Glomerular visceral epithelial cell (primary cell): ENCODE data around the gene C1orf146.
"Not testable (repeated sequence)": the region's sequence is repeated elsewhere in the genome, so short reads cannot be mapped to it uniquely, and the experiment has no call there.

Experiments used
- DNase-seq: peaks from one replicate; pipeline ENCODE4 v3.0.0-alpha.2; 2016; ENCODE audit errors: extremely low spot score

Gene C1orf146

GRCh38 chr1:92217721-92218120 lies at the start of gene C1orf146:
TSS of gene C1orf146 (plus strand) at chr1:92217915. CDS start at chr1:92231421, 13,506 bp downstream.
- DNase-seq, result no peak

- no peak for DNase-seq
Observed at GRCh38 chr1:92168657-92169056, 49.1 kb upstream of the C1orf146 start.

GRCh38 chr1:92169214-92170005 lies 48.3 kb upstream of the C1orf146 start:
- no peak for DNase-seq

- DNase-seq, result peak; percentile 28
Observed at GRCh38 chr1:92184632-92185031, 33.1 kb upstream of the C1orf146 start.

- no peak for DNase-seq
Observed at GRCh38 chr1:92186081-92186480, 31.6 kb upstream of the C1orf146 start.

GRCh38 chr1:92188436-92189255 lies 29.1 kb upstream of the C1orf146 start:
- no peak for DNase-seq

GRCh38 chr1:92191726-92192125 lies 26.0 kb upstream of the C1orf146 start:
- DNase-seq, result no peak

GRCh38 chr1:92192246-92192645 lies 25.5 kb upstream of the C1orf146 start:
- no peak for DNase-seq

GRCh38 chr1:92194511-92194910 lies 23.2 kb upstream of the C1orf146 start:
- DNase-seq, result no peak

- DNase-seq, result no peak
Observed at GRCh38 chr1:92201973-92202372, 15.7 kb upstream of the C1orf146 start.

GRCh38 chr1:92203105-92203504 lies 14.6 kb upstream of the C1orf146 start:
- no peak for DNase-seq

- DNase-seq, result peak; percentile 31
Observed at GRCh38 chr1:92210701-92211100, 7.0 kb upstream of the C1orf146 start.

GRCh38 chr1:92211166-92211565 lies 6.5 kb upstream of the C1orf146 start:
- DNase-seq, result peak; percentile 15

GRCh38 chr1:92218559-92218958 lies 844 bp downstream of the C1orf146 start:
- no peak for DNase-seq

GRCh38 chr1:92219028-92219427 lies 1.3 kb downstream of the C1orf146 start:
- no peak for DNase-seq

- DNase-seq, result no peak
Observed at GRCh38 chr1:92228401-92228800, 10.7 kb downstream of the C1orf146 start.

GRCh38 chr1:92230736-92231135 lies 13.0 kb downstream of the C1orf146 start:
- DNase-seq, result no peak

GRCh38 chr1:92240034-92240433 lies 22.3 kb downstream of the C1orf146 start:
- no peak for DNase-seq

GRCh38 chr1:92244376-92244775 lies 26.7 kb downstream of the C1orf146 start:
- no peak for DNase-seq

- not testable (repeated sequence) for DNase-seq
Observed at GRCh38 chr1:92254714-92255113, 37.0 kb downstream of the C1orf146 start.

- no peak for DNase-seq
Observed at GRCh38 chr1:92259350-92259749, 41.6 kb downstream of the C1orf146 start.

GRCh38 chr1:92262516-92262915 lies 44.8 kb downstream of the C1orf146 start:
- DNase-seq, result no peak

- no peak for DNase-seq
Observed at GRCh38 chr1:92273039-92273438, 55.3 kb downstream of the C1orf146 start.
